Medulla oblongata (tissue), 1 donor: ENCODE results near the gene CCDC85C.

Experiments used
- DNase-seq: peaks from one replicate; pipeline ENCODE4 v3.0.0-alpha.2; 2015; ENCODE audit errors: extremely low spot score

Gene CCDC85C

DNA sequence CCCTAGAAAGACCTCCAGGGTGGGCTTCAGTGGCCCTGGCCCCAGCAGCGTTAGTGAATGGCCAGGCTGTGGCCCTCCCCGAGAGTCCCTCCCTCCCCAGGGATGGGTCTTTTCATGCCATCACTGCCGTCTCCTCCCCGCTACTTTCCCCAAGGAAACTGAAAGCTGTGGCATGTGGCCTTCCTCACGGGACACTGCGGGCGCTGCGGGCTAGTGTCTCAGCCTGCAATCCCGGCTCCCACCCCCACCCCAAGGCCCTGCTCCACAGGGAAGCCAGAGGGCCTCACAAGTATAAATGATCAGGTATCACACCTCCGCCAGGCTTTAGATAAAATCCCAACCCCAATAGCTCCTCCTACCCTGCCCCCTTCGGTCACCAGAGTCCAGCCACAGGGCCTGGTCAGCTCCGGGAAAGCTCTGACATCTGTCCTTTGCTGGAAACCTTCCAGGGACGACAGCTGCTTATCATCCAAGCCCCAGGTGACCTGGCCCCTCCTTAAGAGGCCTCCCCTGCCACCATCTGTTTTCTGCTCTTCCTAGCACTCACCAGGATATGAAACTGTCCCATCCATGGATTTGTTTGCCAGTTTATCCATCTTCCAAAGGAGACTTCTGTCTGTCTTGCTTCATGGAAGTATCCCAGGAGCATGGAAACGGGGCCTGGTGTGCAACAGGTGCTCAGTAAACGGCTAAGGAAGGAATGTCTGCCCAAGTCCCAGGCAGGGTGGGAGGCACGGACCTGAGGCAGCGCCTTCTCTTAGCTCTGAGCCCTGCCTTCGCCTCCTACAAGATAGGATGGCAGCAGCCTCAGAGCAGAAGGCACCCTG lies 31.6 kb downstream of the CCDC85C start:
- DNase-seq: no peak

GRCh38 chr14:99571303-99571986 lies 32.6 kb downstream of the CCDC85C start:
- DNase-seq: no peak

- no peak for DNase-seq
Measured at GRCh38 chr14:99570544-99571302, 33.3 kb downstream of the CCDC85C start.

- DNase-seq: no peak
Measured at GRCh38 chr14:99569725-99570543, 34.1 kb downstream of the CCDC85C start.

GRCh38 chr14:99568567-99569560 lies 35.1 kb downstream of the CCDC85C start:
- DNase-seq: no peak

DNA sequence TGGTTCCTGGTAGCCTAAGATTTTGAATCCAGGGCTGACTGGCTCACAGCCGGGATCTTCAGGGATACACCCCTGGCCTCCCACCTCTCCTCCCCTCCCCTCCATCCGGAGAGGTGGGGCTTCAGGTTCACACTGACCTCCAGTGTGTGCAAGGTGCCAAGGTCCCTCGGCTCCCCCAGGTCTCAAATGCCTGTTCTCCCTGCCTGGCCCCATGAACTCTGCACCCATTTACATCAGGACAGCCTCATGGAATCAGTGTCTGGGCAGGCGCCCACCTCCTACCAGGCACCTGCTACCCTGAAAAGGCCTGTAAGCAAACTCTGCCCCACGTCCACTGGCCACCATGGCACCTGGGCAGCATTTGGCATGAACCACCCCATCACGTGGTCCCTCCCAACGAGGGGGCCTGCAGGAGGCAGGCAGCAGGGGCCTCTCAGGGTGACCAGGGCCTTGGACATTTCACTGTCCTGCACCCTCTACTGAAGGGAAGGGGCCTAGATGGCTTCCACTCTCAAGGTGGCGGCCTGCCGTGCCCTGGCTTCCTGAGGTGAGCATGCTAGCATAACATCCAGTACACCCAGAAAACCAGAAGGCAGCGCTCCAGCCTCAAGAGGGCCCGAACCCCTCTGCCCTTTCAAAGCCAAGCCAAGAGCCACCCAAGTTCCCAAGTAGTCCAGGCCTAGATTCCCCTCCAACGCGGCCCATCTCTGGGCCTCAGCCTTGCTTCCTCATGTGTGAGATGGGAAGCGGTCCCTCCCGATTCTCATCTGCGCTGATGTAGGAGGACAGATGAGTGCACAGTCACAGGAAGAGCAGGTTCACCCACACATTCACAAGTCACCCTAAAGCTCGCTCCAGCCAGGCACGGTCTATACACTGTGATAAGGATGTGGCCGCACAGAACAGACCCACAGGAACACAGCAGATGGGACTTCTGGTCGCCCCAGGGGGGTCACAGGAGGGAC lies 37.3 kb downstream of the CCDC85C start:
- no peak for DNase-seq

- no peak for DNase-seq
Measured at GRCh38 chr14:99566009-99566389, 38.0 kb downstream of the CCDC85C start.

DNA sequence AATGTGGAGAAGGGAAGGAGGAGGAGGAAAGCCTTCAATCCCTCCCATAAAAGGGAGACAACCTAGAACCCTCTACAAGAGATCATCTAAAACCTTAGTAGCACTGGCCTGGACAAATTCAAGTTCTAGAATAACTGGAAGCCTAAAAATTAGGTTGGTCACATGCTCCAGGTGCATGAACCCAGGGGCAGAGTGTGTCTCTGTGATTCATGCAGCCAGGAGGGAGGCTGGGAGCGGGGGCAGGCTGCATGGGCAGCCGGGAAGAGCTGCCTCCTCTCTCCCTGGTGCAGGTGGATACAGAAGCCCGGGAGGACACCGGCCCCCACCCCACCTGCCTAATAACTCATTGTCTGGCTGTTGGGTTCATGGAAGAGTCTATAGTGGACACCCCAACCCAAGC lies 38.6 kb downstream of the CCDC85C start:
- DNase-seq: no peak

- DNase-seq: no peak
Measured at GRCh38 chr14:99564926-99565259, 39.1 kb downstream of the CCDC85C start.

DNA sequence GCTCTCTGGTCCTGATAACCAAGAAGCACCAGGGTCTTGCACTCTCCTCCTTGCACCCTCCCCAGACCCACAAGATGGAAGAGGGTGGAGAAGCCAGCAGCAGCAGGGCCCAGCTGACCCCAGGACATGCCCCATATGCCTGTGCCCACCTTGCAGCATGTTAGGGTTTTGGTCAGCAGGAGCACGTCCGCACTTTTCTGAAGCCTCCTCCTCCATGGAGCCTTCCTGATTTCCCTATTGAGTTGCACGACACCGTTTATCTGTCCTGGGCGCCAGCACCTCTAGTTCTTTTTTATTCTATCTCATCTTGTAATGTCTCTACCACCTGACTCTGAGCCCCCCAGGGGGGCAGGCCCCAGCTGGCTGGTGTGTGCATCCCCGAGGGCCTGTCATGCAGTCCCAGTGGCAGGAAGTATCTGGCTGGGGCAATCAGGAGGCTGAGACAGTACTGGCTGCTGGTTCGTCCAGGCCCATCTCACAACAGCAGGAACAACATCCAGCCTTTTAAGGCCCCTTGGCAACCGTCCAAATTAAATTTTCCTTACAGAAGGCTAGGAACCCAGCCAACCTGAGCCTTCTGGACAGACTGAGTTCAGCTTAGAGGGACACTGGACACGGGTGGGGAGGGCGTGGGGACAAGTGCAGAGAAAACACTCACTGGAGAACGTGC lies 39.6 kb downstream of the CCDC85C start:
- peak; percentile 86 for DNase-seq

- DNase-seq: no peak
Measured at GRCh38 chr14:99563749-99564129, 40.3 kb downstream of the CCDC85C start.

- DNase-seq: peak; percentile 90
Measured at GRCh38 chr14:99562856-99563748, 40.9 kb downstream of the CCDC85C start.

DNA sequence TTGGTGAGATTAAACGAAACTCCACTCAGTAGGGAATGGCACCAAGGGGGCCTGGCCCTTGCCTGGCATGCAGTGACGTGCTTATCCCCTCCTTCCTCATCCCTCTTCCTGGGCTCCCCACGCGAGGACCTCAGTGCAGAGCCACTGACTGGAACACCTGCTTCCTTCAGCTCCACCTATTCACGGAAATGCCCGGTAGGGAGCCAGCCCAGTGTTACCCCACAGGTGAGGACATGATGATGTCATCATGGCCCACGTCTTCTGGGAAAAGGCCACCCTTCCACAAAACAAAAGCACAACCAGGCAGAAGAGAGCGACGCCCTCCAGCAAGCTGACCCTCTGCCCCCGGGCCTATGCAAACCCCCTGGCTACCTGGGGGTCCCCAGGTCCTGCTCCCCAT lies 42.1 kb downstream of the CCDC85C start:
- no peak for DNase-seq

GRCh38 chr14:99560922-99561683 lies 42.9 kb downstream of the CCDC85C start:
- DNase-seq: no peak

- no peak for DNase-seq
Measured at GRCh38 chr14:99560403-99560802, 43.6 kb downstream of the CCDC85C start.

DNA sequence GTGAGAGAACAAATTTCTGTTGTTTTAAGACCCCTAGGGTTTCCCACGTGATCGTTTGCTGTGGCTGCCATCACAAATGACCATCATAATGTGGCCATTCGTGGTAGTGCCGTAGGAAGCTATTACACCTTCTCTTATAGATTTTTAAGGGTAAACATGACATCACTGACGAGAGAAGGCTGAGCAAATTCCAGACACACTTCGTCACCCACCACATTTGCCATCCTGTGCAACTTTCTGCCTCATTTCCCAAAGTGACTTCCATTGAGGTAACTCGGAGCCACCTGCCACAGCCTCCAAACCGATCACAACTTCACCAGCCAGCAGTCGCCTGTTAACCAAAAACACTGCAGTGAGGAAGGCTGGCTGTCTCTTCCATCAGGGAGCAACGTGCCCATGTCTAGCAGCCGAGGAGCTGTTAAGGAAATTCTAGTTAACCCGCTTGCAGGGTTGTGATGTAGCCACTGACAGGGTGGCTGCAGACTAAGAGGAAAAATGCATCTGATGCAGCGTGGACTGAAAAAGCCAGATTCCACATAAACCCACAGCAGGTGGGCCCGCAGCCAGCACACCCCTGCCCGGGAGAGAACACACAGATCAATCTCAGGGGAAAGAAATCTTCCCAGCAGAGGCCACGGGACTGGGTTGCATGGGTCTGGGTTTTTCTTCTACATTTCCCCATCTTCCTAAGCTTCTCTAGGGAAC lies 44.6 kb downstream of the CCDC85C start:
- no peak for DNase-seq
